IPS DF 4.7 (cell line): ENCODE results near the gene TSPAN11.

Experiments
- DNase-seq: peaks from one replicate; pipeline ENCODE4 v3.0.0-alpha.2; 2013; ENCODE audit warnings: low spot score; ENCODE audit errors: extremely low read depth

The TSPAN11 gene

GRCh38 chr12:30910038-30910350 is 16.6 kb upstream of the TSPAN11 start:
- no peak for DNase-seq

- no peak for DNase-seq
Measured at GRCh38 chr12:30911207-30911606, 15.3 kb upstream of the TSPAN11 start.

DNA sequence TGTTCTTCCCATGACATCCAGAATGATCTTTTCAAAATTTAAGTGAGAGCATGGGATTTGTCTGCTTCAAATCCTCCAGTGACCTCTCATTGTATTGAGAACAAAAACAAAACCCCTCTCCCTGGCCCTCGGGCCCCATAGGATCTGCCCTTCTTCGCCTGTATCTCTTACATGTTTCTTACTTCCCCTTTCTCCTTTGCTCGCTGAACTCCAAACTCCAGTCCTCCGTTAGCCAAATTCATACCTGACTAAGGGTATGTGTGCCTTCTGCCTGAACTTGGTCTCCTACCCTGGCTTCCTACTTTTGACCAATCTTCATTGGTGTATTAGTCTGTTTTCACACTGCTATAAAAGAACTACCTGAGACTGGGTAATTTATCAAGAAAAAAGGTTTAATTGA is 13.2 kb upstream of the TSPAN11 start:
- DNase-seq, result no peak

DNA sequence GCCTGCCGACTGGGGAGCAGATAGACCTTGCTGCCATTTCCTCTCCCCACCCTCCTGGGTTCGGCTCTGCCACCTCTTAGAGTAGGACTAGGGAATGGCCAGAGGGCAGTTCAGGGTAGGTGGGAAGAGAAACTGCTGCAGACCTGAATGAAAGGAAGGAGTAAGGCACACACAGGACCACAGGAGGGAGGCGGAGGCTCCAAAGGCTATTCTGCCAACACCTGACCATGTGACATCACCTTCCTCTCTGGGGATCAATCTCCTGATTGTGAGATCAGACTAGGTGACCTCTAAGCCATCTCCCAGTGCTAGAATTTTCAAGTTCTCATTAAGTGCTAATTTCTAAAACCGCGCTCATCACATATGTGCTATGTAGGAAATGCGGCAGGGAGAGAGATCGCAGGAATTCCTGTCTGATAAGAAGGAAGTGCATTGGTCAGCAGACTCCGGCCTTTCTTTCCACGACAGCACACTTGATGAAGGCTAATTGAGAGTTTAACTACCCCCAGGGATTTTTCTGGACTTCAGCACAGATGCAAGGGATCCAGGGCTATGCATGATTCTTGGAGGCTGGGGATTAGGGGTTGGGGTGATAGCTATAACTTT is 11.5 kb upstream of the TSPAN11 start:
- no peak for DNase-seq

DNA sequence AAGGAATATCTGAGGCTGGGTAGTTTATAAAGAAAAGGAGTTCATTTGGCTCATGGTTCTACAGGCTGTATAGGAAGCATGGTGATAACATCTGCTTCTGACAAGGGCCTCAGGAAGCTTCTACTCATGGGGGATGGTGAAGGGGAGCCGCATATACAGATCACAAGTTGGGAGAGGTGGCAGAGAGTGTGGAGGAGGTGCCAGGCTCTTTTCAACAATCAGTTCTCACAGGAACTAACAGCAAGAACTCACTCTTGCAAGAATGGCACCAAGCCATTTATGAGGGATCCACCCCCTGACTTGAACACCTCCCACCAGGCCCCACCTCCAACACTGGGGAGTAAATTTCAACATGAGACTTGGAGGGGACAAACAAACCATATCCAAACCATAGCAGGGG is 3.5 kb upstream of the TSPAN11 start:
- no peak for DNase-seq

- no peak for DNase-seq
Measured at GRCh38 chr12:30925607-30926242, 823 bp upstream of the TSPAN11 start.

- DNase-seq, result no peak
Measured at GRCh38 chr12:30927222-30927611, 669 bp downstream of the TSPAN11 start.

DNA sequence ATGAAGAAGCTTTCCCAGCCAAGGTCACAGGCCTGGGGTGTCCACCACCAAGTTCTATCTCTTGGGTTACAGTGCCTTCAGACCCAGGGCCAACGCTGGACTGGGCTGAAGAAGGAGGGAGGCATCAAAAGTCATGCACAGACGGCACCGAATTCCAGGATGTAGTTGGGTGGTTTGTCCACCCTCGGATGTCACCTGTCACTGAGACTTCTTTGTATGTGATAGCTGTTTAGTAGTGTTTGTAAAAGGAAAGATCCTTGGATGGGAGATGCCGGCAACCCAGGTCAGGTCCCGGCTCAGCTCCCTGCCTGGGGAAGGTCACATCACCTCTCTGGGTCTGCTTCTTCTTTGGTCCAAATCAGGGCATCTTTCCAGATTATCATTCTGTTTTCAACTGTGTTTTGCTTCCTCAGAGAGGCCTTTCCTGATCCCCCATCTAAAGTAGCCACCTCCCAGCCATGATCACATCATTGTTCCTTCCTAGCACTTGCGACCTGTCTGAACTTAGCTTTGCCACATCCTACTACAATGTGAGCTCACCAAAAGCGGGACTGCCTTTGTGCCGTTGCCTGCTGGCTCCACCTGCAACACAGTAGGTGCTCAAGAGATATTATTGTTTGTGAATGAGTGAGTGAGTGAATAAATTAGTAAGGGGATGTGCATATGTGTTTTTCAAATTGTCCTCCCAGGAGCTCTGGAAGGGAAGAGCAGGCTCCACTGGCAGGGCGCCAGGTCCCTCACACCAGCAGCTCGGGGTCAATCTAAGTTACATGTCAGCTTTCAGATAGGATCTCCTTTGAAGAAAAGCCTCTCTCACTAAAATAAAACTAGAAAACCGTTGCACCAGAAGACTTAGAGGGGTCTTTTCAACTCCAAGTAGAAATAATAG is 2.1 kb downstream of the TSPAN11 start:
- no peak for DNase-seq

- no peak for DNase-seq
Measured at GRCh38 chr12:30930238-30930637, 3.7 kb downstream of the TSPAN11 start.

DNA sequence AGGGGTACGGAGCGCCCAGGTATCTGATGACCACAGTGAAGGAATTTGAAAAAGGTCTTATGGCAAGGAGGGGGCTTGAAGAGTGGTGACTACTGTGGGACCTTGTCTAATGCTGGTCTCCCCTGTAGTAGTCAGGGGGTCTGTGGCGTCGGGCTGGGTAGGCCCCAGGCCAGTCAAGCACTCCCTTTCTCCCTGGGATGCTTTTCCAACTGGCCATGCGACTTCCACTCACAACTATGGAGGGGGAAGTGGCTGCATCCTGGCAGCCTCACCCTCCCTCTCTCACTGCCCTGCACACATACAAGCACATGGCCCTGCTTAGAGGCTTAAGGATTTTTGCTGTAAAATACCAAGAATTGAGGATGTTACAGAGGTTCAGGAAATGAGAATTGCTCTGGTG is 4.1 kb downstream of the TSPAN11 start:
- DNase-seq, result no peak

DNA sequence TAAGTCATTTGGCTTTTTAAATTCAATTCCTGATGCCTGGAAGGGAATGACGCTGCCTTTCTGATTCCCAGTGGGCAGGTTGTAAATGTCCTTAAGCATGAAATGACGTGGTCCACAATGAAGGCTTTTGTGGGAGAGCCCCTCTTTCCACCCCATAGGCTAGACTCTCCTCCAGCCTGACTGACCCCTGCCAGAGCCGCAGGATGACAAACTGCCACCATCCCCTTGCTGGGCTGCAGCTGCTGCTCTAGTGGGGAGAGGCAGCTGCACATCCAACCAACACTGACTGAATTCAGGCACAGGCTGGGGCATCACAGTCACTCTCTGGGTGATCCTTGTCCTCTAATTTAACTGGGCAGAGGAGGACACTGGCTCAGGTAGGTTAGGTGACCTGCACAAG is 6.3 kb downstream of the TSPAN11 start:
- DNase-seq, result no peak

DNA sequence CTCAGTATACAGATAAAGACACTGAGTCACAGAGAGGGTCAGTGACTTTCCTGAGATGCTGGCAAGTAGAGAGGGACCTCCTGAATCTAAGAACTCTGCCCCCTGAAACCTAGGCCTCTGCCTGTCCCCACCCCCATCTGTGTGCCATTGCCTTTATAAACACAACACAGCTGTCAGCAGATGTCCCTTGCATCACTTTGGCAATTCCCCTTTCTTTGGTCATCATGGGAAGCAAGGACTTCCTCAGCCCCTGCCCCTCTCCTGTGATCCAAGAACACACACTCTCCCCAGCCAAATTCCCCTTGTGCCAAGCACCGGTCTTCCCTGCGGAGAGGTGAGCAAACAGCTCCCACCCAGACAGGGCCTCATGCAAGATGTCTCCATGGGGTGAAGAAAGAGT is 8.3 kb downstream of the TSPAN11 start:
- no peak for DNase-seq

DNA sequence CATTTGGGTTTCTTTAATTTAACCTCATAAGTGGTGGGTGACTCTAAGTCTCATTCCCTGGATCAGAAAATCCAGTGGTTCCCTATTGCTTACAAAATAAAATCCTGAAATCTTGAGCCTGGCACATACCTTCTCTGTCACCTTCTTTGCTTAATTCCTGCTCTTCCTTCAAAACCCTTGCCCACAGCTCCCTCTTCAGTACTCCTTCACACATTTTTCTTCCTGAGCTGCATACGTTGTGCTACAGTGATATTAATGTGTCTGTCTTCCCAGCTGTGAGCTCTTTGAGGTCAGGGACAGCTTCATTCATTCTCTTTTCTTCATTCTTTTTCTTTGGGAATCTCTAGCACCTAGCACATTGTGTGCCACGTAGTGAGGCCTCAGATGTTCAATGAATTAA is 9.5 kb downstream of the TSPAN11 start:
- DNase-seq, result no peak

DNA sequence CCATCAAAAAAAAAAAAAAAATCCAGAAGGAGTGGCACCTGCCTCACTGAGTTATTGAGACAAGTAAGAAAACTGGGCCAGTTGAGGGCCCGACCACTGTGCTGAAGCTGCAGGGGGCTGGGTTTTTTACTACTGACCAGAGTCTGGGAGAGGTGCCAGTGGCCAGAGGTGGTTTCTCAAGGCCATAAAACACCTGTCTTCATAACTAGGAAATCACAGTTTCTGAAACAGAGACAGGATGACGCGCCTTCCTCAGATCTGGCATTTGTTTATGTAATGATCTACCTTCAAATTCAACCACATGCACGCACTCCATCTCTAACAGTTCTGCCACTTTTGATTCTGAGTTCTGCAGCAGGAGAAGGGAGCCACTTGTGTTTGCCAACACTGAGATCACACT is 12.7 kb downstream of the TSPAN11 start:
- no peak for DNase-seq

GRCh38 chr12:30942486-30942885 is 15.9 kb downstream of the TSPAN11 start:
- no peak for DNase-seq

DNA sequence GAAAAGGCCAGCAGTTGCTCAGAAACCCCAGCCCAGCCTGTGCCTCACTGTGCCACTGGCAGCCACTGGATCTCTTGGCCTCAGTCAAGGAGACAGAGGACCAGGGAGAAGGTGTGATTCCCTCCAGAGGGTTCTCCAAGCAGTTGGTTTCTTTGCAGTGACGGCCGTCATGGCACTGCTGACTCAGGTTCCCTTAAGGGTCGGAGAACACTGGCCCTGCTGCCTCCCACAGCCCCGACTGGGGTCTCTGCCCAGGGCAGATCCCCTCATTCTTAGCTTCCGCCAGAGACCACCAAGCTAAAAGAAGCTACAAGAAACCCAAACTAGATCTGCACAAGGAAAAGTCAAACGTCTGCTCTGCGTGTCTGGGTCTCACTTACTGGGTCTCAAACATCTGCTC is 16.4 kb downstream of the TSPAN11 start:
- DNase-seq, result no peak

DNA sequence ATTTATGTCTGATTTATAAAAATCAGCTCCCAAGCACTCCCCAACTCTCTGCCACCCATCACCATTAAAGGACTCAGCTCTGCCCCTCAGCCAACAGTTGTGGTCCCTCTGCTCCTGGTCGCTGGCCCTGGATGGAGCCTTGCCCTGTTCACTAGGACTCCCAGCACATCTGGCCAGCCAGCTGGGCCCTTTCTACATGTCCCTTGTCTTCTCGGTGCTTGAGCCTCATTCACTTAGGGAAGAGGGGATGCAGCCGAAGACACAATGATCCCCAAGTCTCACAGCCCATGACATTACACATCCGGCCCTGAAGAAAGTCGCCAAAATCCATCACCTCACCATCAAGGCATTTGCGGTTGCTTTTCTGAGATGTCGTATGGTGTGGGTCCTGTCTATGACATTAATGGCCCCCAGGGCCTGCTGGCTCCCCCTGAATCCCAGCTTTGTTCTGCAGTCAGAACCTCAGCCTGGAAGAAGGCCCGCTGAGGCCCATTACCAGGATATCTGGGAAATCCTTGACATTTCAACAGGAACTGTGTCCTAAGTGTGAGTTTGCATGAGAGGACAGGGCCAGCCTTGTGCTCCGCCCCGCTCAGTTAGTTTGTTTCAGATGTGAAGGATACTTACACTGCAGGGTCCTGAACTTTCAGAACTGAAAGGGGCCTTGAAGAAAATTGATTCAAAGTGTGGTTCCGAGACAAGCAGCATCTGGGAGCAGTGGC is 19.1 kb downstream of the TSPAN11 start:
- DNase-seq, result no peak

DNA sequence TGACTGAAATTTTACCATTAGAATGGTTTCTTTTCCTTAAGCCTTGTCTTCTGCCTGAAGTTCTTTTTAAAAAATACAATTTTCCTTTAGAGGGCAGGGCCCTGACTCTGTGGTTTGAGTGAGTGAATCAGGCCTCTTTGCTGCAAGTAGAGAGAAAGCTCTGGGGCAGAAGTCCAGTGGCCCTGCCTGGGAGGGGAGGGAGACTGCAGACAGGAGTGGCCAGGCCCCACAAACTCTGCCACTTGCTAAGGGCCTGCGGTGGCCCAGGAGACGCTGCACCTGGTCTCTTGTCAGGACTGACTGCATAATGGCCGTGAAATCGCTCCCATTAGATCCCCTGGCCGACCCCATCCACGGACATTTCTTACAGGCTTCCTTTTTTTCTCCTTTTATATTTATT is 25.5 kb downstream of the TSPAN11 start:
- DNase-seq, result no peak

DNA sequence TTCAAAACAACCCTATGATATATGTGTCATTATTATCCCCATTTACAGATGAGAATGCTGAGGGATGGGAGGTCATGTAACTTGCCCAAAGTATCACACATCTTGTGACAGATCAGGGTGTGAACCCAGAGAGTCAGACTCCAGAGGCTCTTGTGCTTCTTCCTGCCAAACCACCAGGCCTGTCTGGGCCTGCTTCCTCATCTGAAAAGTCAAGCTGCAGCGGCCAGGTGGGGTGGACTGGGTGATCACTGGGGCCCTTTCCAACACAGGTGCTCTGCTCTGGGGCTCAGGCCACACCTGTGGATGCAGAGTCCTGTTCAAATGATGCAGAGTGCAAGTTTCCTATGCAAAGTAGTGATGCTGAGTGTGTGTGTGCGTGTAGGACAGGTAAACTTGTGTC is 26.7 kb downstream of the TSPAN11 start:
- DNase-seq, result no peak

GRCh38 chr12:30953951-30954751 is 27.6 kb downstream of the TSPAN11 start:
- DNase-seq, result no peak

DNA sequence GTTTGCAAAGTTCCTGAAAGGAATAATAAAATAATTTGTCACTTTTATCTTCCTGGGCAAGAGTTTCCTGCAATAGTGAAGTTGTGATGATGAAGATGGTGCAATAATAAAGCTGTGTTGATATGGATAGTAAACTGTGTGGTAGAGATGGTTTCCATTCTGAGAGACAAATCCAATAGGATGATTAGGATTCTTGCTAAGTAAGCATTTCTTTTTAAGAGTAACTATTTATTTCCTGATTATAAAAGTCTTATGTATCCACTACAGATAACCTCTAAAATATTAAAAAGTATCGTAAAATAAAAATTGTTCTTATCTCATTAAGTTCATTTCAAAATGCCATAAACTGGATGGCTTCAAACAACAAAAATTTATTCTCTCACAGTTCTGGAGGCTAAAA is 28.7 kb downstream of the TSPAN11 start:
- no peak for DNase-seq
